ENCODE results near the gene ALG9.

ALG9 gene

GRCh38 chr11:111759376-111759775 is 112.0 kb downstream of the ALG9 start:
- no peak for DNase-seq (ENCODE audit: extremely low read depth, low read depth)
- no peak overlapping the region for H3K4me3 ChIP-seq (replicated peaks; ENCODE audit: low read depth, low read length)
- TF ChIP-seq CTCF (IDR thresholded peaks at IDR 0.05; ENCODE audit: low read depth, low read length, missing control alignments): no peak

GRCh38 chr11:111756097-111756496 is 115.3 kb downstream of the ALG9 start:
- TF ChIP-seq CTCF (IDR thresholded peaks at IDR 0.05; ENCODE audit: low read depth, low read length, missing control alignments): no peak
- no peak for DNase-seq (ENCODE audit: extremely low read depth, low read depth)
- no peak overlapping the region for H3K4me3 ChIP-seq (replicated peaks; ENCODE audit: low read depth, low read length)

- H3K4me3 ChIP-seq (replicated peaks; ENCODE audit: low read depth, low read length): no peak overlapping the region
- TF ChIP-seq CTCF (IDR thresholded peaks at IDR 0.05; ENCODE audit: low read depth, low read length, missing control alignments): no peak
- no peak for DNase-seq (ENCODE audit: extremely low read depth, low read depth)
Observed at GRCh38 chr11:111749646-111750045, 121.7 kb downstream of the ALG9 start.

GRCh38 chr11:111748035-111748804 is 123.2 kb downstream of the ALG9 start:
- TF ChIP-seq CTCF (IDR thresholded peaks at IDR 0.05; ENCODE audit: low read depth, low read length, missing control alignments): no peak
- DNase-seq (ENCODE audit: extremely low read depth, low read depth): no peak
- no peak overlapping the region for H3K4me3 ChIP-seq (replicated peaks; ENCODE audit: low read depth, low read length)

- no peak overlapping the region for H3K4me3 ChIP-seq (replicated peaks; ENCODE audit: low read depth, low read length)
- TF ChIP-seq CTCF (IDR thresholded peaks at IDR 0.05; ENCODE audit: low read depth, low read length, missing control alignments): no peak
- DNase-seq (ENCODE audit: extremely low read depth, low read depth): no peak
Observed at GRCh38 chr11:111745719-111746504, 125.5 kb downstream of the ALG9 start.

- DNase-seq (ENCODE audit: extremely low read depth, low read depth): no peak
- no peak overlapping the region for H3K4me3 ChIP-seq (replicated peaks; ENCODE audit: low read depth, low read length)
- TF ChIP-seq CTCF (IDR thresholded peaks at IDR 0.05; ENCODE audit: low read depth, low read length, missing control alignments): no peak
Observed at GRCh38 chr11:111743700-111744099, 127.7 kb downstream of the ALG9 start.

Data from HFF-Myc (cell line).